Measurements from ENCODE around the gene RAB6A.

RAB6A gene

GRCh38 chr11:73652856-73653559, 107.9 kb downstream of the RAB6A start:
- FAIRE-seq: no peak

GRCh38 chr11:73652046-73652730, 108.7 kb downstream of the RAB6A start:
- FAIRE-seq: no peak
- DNase-seq (ENCODE audit: insufficient read length, low spot score): no peak
- no peak for TF ChIP-seq CTCF (IDR thresholded peaks at IDR 0.05; ENCODE audit: insufficient read depth, missing control alignments)

More at GRCh38 chr11:73652856-73653559, 107.9 kb downstream of the RAB6A start:
- no peak for DNase-seq (ENCODE audit: insufficient read length, low spot score)
- TF ChIP-seq CTCF (IDR thresholded peaks at IDR 0.05; ENCODE audit: insufficient read depth, missing control alignments): no peak

- no peak for TF ChIP-seq CTCF (IDR thresholded peaks at IDR 0.05; ENCODE audit: insufficient read depth, missing control alignments)
- no peak for FAIRE-seq
- no peak for DNase-seq (ENCODE audit: insufficient read length, low spot score)
Measured at GRCh38 chr11:73651661-73652045, 109.2 kb downstream of the RAB6A start.

GRCh38 chr11:73651252-73651651, 109.6 kb downstream of the RAB6A start:
- no peak for TF ChIP-seq CTCF (IDR thresholded peaks at IDR 0.05; ENCODE audit: insufficient read depth, missing control alignments)
- no peak for FAIRE-seq

GRCh38 chr11:73650400-73650799, 110.5 kb downstream of the RAB6A start:
- TF ChIP-seq CTCF (IDR thresholded peaks at IDR 0.05; ENCODE audit: insufficient read depth, missing control alignments): no peak
- DNase-seq (ENCODE audit: insufficient read length, low spot score): no peak
- no peak for FAIRE-seq

More at GRCh38 chr11:73651252-73651651, 109.6 kb downstream of the RAB6A start:
- DNase-seq (ENCODE audit: insufficient read length, low spot score): no peak

GRCh38 chr11:73649206-73649605, 111.7 kb downstream of the RAB6A start:
- no peak for FAIRE-seq
- DNase-seq (ENCODE audit: insufficient read length, low spot score): no peak
- no peak for TF ChIP-seq CTCF (IDR thresholded peaks at IDR 0.05; ENCODE audit: insufficient read depth, missing control alignments)

GRCh38 chr11:73648571-73649046, 112.3 kb downstream of the RAB6A start:
- no peak for TF ChIP-seq CTCF (IDR thresholded peaks at IDR 0.05; ENCODE audit: insufficient read depth, missing control alignments)

More at GRCh38 chr11:73648571-73649046, 112.3 kb downstream of the RAB6A start:
- DNase-seq (ENCODE audit: insufficient read length, low spot score) (no peak), FAIRE-seq (no peak)

All from D721Med (cell line).